Measurements from ENCODE around the gene MSRB1.
"Not testable (repeated sequence)": the region's sequence is repeated elsewhere in the genome, so short reads cannot be mapped to it uniquely, and the experiment has no call there.

The MSRB1 gene

DNA sequence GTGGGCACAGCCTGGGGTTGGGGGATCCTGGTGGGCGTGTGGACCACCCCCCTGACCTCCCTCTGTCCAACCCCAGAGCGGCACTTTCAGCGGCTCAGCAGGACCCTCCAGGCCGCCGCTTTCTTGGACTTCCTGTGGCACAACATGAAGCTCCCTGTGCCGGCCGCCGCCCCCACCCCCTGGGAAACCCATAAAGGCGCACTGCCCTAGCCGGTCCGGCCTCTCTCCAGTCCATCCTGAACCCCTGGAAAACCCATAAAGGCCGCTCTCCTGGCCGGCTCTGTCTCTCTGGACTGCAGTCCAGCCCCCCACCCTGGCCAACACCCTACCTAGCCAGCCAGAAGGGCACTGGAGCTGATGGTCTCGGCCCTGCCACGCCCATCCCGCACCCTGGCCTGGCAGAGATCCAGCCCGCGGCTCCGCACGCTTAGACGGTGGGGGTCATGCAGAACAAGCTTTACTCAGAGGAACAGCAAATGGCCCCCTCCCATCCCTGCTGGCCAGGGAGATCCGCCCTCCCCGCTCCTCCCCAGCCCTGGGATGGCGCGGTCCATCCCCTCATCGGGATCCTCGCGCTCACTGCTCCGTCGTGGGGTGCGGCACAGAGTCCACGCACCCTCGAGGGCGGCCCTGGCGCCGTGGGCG, 35.6 kb upstream of the MSRB1 start:
- no peak for DNase-seq

DNA sequence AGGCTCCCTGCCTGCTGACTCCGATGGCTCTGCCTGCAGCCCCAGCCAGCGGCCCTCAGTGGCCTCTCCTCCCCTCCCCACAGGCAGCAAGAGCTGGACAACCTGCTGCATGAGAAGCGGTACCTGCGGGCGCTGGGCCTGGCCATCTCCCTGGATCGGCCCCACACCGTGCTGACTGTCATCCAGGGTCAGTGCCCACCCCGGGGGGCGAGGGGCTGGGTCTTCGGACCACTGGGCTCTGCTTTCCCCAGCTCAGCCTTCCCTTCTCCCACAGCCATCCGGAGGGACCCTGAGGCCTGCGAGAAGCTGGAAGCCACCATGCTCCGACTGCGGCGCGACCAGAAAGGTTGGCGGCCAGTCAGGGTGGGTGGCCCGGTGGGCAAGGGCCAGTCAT, 34.9 kb upstream of the MSRB1 start:
- no peak for DNase-seq

DNA sequence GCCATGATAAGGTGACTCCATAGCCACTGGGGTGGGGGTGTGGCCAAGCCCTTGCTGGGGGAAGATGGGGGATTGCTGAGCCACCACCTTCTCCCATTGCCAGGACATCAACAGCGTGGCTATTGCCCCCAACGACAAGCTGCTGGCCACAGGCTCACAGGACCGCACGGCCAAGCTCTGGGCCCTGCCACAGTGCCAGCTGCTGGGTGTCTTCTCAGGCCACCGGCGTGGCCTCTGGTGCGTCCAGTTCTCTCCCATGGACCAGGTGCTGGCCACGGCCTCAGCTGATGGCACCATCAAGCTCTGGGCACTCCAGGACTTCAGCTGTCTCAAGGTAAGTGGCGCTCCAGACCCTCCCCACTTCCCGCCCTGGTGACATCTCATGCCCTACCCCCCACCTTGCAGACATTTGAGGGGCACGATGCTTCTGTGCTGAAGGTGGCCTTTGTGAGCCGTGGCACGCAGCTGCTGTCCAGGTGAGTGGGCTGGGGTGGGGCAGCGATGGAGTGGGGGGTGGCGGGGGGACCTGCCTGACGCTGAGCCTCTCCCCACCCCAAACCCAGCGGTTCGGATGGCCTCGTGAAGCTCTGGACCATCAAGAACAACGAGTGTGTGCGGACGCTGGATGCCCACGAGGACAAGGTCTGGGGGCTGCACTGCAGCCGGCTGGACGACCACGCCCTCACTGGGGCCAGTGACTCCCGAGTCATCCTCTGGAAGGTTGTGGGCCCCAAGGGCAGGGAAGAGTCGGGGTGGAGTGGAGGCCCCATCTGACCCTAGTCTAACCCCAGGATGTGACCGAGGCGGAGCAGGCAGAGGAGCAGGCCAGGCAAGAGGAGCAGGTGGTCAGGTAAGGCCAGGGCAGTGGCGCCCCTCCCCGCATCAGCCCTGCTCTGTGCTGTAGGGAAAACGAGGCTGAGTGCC, 34.2 kb upstream of the MSRB1 start:
- DNase-seq: no peak

DNA sequence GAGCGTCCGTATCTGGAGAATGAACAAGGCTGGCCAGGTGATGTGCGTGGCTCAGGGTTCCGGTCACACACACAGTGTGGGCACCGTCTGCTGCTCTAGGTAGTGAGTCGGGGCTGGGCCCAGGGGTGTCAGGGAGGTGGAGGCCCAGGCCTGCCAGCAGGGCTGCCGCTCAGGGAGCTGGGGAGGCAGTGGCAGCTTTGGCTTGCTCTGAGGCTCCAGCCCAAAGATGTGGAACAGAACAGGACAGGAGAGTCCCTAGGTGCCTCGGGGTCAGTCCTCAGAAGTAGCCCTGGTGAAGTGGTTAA, 33.2 kb upstream of the MSRB1 start:
- DNase-seq: no peak

DNA sequence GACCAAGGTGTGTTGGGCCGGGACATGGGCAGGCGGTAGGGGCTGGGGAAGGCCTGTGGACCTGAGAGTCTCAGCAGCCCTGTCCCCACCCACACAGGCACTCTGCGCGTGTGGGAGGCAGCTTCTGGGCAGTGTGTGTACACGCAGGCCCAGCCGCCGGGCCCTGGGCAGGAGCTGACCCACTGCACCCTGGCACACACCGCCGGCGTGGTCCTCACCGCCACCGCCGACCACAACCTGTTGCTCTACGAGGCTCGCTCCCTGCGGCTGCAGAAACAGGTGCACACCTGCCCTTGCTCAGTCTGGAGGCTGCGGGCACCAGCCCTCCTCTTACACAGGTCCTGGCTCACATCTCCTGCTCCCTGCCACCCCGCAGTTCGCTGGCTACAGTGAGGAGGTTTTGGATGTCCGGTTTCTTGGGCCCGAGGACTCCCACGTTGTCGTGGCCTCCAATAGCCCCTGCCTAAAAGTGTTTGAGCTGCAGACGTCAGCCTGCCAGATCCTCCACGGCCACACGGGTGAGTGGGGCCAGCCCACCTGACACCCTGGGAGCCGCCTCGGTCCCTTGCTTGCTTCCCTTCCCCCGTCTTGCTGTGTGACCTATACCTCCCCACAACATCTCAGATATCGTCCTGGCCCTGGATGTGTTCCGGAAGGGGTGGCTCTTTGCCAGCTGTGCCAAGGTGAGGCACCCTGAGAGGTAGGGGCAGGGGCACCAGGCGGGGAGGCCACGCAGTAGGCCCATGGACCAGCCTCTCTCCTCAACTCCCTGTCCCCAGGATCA, 32.6 kb upstream of the MSRB1 start:
- no peak for DNase-seq

DNA sequence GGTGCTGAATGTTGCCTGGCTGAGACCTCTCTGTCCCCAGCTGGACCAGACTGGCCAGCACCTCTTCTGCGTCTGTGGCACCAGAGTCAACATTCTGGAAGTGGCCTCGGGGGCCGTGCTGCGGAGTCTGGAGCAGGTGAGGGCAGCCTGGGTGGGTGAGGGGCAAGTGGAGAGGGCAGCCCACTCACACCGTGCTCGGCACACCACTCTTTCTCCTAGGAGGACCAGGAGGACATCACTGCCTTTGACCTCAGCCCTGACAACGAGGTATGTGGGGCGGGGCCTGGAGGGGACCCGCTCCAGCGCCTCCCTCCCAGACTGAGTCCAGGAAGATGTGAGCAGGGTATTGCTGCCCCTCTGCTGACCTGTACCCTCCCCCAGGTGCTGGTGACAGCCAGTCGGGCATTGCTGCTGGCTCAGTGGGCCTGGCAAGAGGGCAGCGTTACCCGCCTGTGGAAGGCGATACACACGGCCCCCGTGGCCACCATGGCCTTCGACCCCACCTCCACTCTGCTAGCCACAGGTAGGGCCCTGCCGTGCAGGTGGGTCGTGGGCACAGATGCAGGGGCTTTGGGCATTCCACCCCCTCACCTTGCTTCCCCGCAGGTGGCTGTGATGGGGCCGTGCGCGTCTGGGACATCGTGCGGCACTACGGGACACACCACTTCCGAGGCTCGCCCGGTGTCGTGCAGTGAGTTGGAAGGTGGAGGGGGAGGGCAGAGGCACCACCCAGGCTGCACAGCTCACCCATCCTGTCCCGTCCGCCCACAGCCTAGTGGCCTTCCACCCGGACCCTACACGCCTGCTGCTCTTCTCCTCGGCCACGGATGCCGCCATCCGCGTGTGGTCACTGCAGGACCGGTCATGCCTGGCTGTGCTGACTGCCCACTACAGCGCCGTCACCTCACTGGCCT, 31.4 kb upstream of the MSRB1 start:
- DNase-seq: no peak

DNA sequence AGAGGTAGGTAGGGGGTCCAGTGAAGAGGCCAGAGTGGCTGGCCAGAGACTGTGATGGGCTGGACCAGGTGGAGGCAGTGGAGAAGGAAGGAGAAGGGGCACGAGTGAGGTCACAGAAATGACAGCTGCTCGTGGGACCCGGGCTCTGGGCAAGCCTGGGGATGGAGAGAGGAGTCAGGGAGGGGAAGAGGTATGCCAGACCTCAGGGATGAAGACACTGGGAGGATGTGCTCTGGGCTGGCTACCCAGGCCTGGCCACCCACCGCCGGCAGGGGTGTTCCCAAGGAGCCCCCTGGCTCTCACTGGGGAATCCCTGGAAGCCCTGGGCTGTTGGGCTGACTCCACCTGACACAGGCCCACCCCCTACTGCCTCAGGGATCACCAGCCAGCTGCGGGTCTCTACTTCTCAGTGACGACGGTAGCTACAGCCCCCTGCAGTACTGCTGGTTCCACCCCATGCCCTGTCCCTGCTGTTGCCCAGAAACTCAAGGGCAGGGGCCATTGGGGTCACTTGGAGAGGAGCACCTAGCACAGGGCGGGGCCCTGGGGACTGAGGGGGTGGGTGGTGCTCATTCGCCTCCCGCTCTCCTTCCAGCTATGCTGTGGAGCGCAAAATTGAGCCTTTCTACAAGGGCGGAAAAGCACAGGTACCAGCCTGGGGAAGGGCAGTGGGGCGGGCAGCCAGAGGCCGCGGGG, 30.6 kb upstream of the MSRB1 start:
- DNase-seq: no peak

DNA sequence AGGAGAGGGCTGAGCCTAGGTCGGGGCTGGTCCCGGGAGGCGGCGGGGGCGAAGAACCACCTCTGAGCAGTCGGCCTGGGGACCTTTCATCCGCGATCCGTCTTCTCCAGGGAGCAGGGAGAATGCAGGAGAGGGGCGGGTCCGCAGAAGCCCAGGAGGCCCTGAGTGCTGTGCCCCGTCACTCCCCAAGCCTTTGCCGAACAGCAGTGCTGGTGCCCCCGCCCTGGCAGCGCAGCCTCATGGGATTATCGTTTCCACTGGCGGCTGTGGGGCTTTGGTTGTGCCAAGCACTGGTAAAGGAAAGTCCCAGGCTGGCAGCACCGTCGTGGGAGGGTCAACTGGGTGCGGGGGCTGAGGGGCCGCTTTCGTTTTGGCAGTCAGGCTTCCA, 29.5 kb upstream of the MSRB1 start:
- DNase-seq: no peak

DNA sequence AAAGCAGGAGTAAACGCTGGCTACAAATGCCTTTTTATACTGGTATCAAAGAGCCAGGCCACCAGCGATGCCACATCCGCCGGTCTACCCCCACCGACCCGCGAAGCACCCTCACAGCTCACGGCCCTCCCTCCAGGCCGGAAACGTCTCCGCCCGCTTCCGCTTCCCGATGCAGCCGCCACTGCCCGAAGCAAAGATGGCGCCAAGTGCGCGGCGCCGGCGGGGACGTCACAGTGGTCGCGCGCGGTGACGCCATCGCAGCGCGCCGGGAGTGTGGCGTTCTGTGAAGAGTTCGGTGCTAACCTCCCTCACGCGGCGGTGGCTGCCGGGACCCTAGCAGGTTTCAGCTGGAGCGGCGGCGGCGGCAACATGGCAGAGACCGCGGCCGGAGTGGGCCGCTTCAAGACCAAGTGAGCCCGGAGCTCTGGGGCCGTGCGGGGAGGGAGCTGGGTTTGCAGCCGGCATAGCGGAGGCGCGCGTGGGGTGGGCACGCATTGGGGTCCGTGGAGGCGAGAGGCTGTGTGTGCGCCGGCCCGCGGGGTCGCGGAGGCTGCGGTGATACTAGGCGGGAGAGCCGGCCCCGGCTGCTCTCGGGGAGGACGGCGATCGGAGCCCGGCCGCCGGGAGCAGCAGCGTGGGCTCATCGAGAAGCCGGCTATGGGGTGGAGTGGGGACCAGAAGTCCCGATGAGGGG, 28.9 kb upstream of the MSRB1 start, which contains the start of gene TBL3:
Gene TBL3, plus strand, starts transcription at position 258 of the 694 bp plus-strand sequence. Its CDS starts 112 bp downstream, at position 370.
- peak; percentile 97 for DNase-seq

DNA sequence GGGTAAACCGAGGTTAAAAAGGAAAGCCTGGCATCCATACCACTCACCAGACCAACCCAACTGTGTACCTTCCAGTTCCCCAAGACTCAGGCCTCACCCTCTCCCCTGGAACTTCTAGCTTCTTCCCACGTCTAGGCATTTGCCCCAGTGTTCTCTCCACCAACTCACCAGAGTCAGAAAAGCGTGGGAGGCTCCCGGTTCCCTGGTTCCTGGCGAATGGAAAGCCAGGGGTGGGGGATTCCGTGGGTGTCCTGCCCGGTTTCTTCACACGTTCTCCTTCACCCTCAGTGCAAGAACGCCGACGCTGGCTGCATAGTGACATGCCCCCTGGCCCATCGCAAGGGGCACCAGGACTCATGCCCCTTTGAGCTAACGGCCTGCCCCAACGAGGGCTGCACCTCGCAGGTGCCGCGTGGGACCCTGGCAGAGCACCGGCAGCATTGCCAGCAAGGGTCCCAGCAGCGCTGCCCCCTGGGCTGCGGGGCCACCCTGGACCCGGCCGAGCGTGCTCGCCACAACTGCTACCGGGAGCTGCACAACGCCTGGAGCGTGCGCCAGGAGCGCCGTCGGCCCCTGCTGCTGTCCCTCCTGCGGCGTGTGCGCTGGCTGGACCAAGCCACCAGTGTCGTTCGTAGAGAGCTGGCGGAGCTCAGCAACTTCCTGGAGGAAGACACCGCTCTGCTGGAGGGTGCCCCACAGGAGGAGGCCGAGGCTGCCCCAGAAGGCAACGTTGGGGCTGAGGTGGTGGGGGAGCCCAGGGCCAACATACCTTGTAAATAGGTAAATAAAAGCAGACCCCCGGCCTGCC, 25.4 kb upstream of the MSRB1 start:
- DNase-seq: no peak

DNA sequence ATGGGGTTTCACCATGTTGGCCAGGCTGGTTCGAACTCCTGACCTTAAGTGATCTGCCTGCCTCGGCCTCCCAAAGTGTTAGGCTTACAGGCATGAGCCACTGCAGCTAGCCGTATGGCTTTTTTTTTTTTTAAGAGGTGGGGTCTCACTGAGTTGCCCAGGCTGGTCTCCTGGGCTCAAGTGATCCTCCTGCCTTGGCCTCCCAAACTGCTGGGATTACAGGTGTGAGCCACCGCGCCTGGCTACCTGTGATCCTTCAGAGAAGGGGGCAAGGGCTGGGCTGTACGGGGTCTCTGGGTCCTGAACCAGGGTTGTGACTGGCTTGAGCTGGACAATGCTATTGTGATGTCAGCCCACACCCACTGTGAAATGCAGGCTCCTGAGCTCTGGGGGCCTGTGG, 23.5 kb upstream of the MSRB1 start, which contains the start of gene RNF151:
Gene RNF151, plus strand, starts transcription at position 397 of the 400 bp plus-strand sequence. CDS start 26 bp downstream, outside the sequence.
- no peak for DNase-seq

DNA sequence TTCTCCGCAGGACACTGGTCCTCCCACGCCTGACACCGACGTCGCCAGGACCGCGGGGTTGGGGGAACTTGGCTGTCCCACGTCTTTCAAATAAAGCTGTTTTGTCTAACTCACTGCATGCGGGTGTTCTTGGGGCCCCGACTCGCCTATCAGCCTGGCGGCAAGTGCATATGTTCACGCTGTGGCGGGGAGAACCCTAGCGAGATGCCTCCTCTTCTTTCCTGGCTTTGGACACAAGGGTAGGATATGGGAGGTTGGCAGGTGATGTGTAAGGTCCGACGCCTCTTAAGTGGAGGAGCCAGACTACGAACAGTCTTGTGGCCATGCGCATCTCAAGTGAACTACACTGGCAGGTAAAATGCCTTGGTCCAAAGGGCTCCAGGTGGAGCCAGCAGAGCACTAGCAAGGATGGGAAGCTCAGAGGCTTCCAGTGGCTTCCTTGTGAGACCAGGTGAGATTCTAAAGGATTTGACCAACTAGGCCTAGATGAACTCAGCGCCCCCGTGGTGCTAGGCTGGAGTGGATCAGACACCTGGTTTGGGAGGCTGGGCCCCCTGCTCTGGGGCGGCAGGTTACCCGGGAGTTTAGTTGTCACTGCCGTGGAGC, 22.5 kb upstream of the MSRB1 start:
- DNase-seq: no peak

DNA sequence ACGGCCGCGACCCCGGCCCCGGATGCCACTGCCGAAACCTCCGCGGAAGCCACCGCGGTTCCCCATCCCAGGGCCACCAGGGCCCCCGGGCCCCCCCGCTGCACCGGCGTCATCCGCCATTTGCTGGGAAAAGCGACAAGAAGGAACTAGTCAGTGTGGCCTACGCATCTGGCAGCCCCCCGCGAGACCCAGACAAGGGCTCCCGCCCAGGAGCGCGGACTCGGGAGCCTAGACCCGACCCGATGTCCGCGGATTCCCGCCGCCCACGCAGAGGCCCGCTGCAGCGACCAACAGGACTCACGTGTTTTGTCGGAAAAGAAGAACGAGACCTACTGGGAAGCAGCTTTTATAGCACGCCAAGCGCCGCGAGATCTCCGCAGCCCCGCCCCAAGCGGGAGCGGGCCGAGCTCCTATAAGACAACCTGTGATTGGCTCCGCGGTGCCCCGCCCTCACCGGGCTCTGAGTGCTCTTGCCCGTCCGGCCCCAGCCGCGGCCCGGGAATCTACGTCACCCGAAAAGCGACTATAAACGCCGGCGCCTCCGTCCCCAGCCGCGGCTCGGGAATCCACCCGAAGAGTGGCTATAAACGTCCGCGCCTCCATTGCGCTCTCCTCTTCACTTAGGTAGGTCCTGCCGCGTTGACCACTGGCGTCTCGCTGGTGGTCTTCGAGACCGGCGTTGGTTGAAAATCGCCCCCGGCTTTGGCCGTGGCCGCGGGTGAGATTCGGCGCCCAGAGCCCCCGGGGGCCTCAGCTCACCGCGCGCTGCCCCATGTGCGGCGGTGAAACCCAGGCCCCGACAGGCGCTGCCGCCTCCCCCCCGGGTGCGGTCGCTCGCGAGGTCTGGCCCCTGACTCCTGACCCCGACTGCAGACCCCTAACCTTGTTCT, 21.8 kb upstream of the MSRB1 start, which contains the start of gene RPS2:
Gene RPS2, minus strand, starts transcription at position 321 of the 890 bp plus-strand sequence. Its CDS starts 201 bp downstream, at position 120.
- peak; percentile 99 for DNase-seq

DNA sequence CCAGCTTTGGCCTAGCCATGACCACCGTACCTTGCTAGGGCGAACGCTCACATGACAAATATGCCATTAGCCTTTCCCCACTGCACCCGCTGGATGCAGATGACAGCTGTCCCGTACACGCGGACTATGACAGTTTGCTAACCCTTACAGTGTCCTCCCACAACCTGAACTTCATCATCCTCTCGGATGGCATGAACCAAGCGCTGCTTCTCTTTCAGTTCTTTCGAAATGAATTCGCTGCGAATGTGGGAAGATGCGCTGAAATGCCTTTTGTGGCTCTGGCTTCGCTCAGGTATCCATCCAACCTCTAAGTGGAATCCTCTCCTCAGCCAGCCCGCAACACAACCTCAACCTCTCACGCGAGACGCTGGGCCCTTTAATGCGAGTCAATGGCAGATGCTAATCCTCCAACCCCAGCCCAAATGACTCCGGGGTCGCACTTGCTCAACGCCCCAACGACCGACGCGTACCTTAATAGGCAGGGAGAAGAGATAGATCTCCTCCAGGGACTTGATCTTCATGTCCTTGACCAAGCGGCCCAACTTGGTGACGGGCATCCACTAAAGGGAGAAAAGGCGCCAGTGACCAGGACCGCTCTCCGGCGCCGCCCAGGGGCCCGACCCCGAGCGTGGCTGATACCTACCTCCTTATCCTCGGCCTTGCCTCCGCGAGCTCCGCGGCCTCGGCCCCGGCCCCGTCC, 21.0 kb upstream of the MSRB1 start:
- no peak for DNase-seq

DNA sequence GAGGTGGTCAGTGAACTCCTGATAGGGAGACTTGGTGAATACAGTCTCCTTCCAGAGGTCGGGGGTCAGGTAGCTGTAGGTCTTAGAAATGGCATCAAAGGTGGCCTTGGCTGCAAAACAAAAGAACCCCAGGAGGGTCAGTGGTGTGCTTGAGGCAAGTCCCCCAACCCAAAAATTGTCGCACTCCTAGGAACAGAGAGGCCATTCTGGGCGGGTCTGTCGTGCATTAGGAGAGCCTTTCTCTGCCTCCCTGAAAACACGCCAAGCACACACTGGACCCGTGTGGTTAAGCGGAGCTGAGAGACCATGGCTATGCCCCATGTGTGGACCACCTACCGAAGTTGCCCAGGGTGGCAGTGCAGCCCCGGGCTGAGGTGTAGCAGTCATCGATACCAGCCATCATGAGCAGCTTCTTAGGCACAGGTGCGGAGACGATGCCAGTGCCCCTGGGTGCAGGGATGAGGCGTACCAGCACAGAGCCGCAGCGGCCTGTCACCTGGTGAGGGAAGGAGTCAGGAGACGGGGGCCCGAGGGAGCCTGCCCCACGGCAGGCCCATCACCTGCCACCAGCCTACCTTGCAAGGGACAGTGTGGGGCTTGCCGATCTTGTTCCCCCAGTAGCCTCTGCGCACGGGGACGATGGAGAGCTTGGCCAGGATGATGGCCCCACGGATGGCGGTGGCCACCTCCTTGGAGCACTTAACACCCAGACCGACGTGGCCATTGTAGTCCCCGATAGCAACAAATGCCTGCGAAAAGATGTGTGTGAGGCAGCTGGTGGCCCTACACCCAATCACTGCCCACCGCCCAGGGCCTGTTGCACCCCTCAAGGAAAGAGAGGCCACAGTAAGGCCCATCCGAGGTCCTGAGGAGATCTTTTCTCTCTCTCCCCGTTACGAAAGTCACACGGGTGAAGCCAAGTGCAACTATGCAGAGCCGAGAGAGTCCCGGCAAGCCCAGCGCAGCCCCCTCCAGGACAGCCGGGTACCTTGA, 19.5 kb upstream of the MSRB1 start:
- not testable (repeated sequence) for DNase-seq

DNA sequence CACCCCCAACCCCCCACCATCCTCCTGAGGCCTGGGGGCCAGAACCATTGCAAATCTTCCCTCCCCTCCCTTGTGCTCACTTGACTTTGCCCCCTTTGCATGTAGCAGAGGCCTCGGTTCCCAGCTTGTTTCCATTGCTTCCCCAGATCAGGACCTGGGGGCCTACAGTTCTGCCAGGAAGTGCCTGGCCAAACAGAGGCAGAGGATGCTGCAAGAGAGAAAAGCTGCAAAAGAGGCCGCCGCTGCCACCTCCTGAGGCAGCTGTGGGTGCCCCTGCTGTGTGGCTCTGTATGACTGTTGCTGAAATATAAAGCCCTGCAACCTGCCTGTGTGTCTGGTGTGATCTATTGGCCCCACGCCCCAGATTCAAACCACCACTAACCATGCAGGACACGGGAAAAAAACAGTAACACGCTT, 18.7 kb upstream of the MSRB1 start:
- no peak for DNase-seq

Measured in fibroblast of skin of right biceps (primary cell).